Tibial nerve (tissue), 4 donors: ENCODE measurements around the gene BRI3BP. TPM values are rescaled to one million over a fixed set of nuclear protein-coding genes. Genes with fewer than 3 reads are reported as not detected.
"Not testable (repeated sequence)": the region's sequence is repeated elsewhere in the genome, so short reads cannot be mapped to it uniquely, and the experiment has no call there.

Source experiments
- DNase-seq, 2 donors: peaks; one replicate each; pipeline ENCODE4 v3.0.0-alpha.2; 2019; ENCODE audit warnings: low spot score in 2 of 2
- H3K27ac ChIP-seq, 4 donors: fragments of 200-600 bp; sonication (generic) in 3 of 4; one replicate each; pipeline ENCODE4 v1.5.1; 2017 to 2019; ENCODE audit warnings: mild to moderate bottlenecking in 1 of 4
- H3K27me3 ChIP-seq, 2 donors: fragments of 200-600 bp; sonication (generic) in 1 of 2; one replicate each; pipeline versions ENCODE4 v1.5.1 to v1.6.0; 2017 to 2019
- H3K36me3 ChIP-seq, 3 donors: fragments of 200-600 bp; sonication (generic); one replicate each; pipeline ENCODE4 v1.5.1; 2018 to 2019
- H3K4me1 ChIP-seq, 4 donors: fragments of 200-600 bp; sonication (generic) in 3 of 4; one replicate each; pipeline ENCODE4 v1.5.1; 2017 to 2019
- H3K4me3 ChIP-seq, 4 donors: fragments of 200-600 bp; sonication (generic) in 3 of 4; one replicate each; pipeline ENCODE4 v1.5.1; 2017 to 2019; ENCODE audit warnings: mild to moderate bottlenecking in 1 of 4, moderate library complexity in 1 of 4
- H3K9me3 ChIP-seq, 4 donors: fragments of 200-600 bp; sonication (generic) in 3 of 4; one replicate each; pipeline ENCODE4 v1.5.1; 2017 to 2019
- EP300 ChIP-seq, 2 donors: sonication (generic); formaldehyde crosslinking; IDR thresholded peaks; one replicate each; pipeline ENCODE4 v1.6.1; 2017; ENCODE audit warnings: antibody characterized with exemption in 2 of 2, mild to moderate bottlenecking in 1 of 2
- POLR2A ChIP-seq, 2 donors: fragments of 450-650 bp; IDR thresholded peaks; one replicate each; pipeline ENCODE4 v1.6.1; 2017; ENCODE audit warnings: antibody characterized with exemption in 2 of 2, mild to moderate bottlenecking in 2 of 2, moderate library complexity in 2 of 2
- WGBS, 2 donors: methylation state at CpG; one replicate each; pipeline ENCODE4 v1.1.5; 2018; 5-methylcytosine and 5-hydroxymethylcytosine counted together
- total RNA-seq, 4 donors: library from RNA; depleted of rRNA; stranded (reverse); fragments of >200 nt; gene quantifications; one replicate each; pipeline ENCODE4 v1.1.0, GENCODE V29; 2016
- TF ChIP-seq, protein P1 (sequence below), 5 experiments: fragments of 200-600 bp in 3 of 5; fragments of 450-650 bp in 2 of 5; sonication (generic) in 3 of 5; IDR thresholded peaks; one replicate each; pipeline ENCODE4 v1.5.1; 2016 to 2019; ENCODE audit warnings: antibody characterized with exemption in 5 of 5, mild to moderate bottlenecking in 3 of 5, moderate library complexity in 2 of 5

The BRI3BP gene
- total RNA-seq, 4 donors from 2014 or later = 3.9 to 5.7 (median 4.7) TPM

DNA sequence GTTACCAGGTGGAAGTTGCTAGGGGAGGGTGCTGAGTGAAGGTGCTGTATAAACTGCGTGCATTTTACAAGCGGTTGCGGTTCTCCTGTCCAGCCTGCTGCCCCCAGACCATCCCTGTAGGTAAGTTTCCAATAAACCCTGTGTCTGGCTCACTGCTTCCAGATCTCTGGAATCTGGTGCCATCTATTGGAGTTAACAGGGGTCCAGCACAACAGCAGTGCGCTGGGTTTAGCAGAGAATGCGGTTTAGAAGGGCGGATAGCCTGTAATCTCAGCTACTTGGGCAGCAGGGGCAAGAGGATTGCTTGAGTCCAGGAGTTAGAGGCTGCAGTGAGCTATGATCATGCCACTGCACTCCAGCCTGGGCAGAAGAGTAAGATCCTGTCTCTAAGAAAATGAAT lies 76.7 kb downstream of the BRI3BP start:
- WGBS, 2 donors = 58 to 63% methylated on average over 6 of the region's 6 CpGs
- H3K36me3 ChIP-seq = peaks cover 0 to 15% (median 0%) of the 10 kb centered on the region in 3 donors
- H3K27me3 ChIP-seq = no peaks in the 10 kb centered on the region
- no peaks in the 10 kb centered on the region for H3K9me3 ChIP-seq
- DNase-seq = no peak
- peaks cover 0 to 19% (median 7%) of the 10 kb centered on the region in 4 donors for H3K4me1 ChIP-seq
- TF ChIP-seq POLR2A (IDR thresholded peaks at IDR 0.05) (no peak), EP300 (IDR thresholded peaks at IDR 0.05) (no peak)
- TF ChIP-seq, protein P1, sequence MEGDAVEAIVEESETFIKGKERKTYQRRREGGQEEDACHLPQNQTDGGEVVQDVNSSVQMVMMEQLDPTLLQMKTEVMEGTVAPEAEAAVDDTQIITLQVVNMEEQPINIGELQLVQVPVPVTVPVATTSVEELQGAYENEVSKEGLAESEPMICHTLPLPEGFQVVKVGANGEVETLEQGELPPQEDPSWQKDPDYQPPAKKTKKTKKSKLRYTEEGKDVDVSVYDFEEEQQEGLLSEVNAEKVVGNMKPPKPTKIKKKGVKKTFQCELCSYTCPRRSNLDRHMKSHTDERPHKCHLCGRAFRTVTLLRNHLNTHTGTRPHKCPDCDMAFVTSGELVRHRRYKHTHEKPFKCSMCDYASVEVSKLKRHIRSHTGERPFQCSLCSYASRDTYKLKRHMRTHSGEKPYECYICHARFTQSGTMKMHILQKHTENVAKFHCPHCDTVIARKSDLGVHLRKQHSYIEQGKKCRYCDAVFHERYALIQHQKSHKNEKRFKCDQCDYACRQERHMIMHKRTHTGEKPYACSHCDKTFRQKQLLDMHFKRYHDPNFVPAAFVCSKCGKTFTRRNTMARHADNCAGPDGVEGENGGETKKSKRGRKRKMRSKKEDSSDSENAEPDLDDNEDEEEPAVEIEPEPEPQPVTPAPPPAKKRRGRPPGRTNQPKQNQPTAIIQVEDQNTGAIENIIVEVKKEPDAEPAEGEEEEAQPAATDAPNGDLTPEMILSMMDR (IDR thresholded peaks at IDR 0.05) = no peak
- H3K4me3 ChIP-seq = no peak overlapping the region
- no peak overlapping the region for H3K27ac ChIP-seq

- WGBS, 2 donors = 90 to 95% methylated on average over 10 to 11 of the region's 11 CpGs
- Histone ChIP-seq H3K27ac (no peak overlapping the region), H3K36me3 (peaks cover 0 to 23% (median 0%) of the 10 kb centered on the region in 3 donors), H3K4me1 (peaks cover 0 to 16% (median 4%) of the 10 kb centered on the region in 4 donors), H3K27me3 (no peaks in the 10 kb centered on the region), H3K9me3 (no peaks in the 10 kb centered on the region), H3K4me3 (no peak overlapping the region)
- no peak for DNase-seq
- TF ChIP-seq EP300 (IDR thresholded peaks at IDR 0.05) (no peak), POLR2A (IDR thresholded peaks at IDR 0.05) (no peak)
- TF ChIP-seq, protein P1 (IDR thresholded peaks at IDR 0.05) = no peak
Measured at GRCh38 chr12:125070661-125071390, 77.4 kb downstream of the BRI3BP start.

DNA sequence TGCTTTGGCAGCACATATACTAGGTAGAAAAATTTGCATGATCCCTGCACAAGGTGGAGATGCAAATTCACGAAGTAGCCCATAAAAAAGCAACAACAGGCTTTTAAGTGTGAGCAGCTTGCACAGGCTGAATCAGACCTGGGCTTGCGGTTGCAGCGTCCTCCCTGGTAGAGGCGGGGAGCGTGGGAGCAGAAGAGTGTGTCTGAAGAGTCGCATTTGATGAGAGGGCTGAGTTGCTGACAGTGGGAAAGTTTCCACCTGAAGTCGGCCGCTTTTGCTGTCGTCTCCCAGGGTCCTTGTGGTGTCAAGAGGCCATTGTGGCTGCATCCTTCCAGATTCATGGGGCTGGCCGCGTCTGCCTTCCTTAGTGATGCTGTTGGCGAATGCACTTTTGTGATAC lies 78.0 kb downstream of the BRI3BP start:
- TF ChIP-seq, protein P1 (IDR thresholded peaks at IDR 0.05) = no peak
- no peak for TF ChIP-seq EP300 (IDR thresholded peaks at IDR 0.05)
- no peak for TF ChIP-seq POLR2A (IDR thresholded peaks at IDR 0.05)
- H3K4me3 ChIP-seq = no peak overlapping the region
- WGBS, 2 donors = 89 to 96% methylated on average over 12 of the region's 12 CpGs
- H3K27me3 ChIP-seq = no peaks in the 10 kb centered on the region
- peaks cover 0 to 9% (median 0%) of the 10 kb centered on the region in 4 donors for H3K4me1 ChIP-seq
- no peak overlapping the region for H3K27ac ChIP-seq
- DNase-seq = no peak
- H3K9me3 ChIP-seq = no peaks in the 10 kb centered on the region
- peaks cover 0 to 29% (median 0%) of the 10 kb centered on the region in 3 donors for H3K36me3 ChIP-seq

DNA sequence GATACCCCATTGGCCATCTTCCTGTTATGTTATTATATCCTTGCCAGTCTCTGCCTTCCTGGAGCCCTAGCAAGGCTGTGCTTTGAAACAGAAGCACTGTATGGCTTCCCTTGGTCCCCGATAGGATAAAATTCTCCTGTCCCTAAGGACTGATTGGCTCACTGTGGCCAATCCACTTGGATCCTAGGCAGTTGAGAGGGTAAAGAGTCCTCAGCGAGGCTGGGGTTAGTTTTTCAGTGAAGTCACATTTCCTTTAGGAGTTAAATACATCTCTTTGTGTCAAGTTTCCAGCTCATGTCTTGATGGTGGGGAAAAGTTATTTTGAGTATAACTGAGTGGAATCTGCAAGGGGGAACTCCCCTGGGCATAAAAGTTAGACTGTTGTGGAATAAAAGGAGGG lies 79.1 kb downstream of the BRI3BP start:
- Histone ChIP-seq H3K4me1 (no peaks in the 10 kb centered on the region), H3K27ac (no peak overlapping the region), H3K27me3 (no peaks in the 10 kb centered on the region), H3K36me3 (peaks cover 0 to 39% (median 0%) of the 10 kb centered on the region in 3 donors), H3K9me3 (no peaks in the 10 kb centered on the region), H3K4me3 (no peak overlapping the region)
- WGBS, 2 donors = 62 to 71% methylated on average over 2 of the region's 2 CpGs
- no peak for DNase-seq
- no peak for TF ChIP-seq EP300 (IDR thresholded peaks at IDR 0.05)
- TF ChIP-seq, protein P1 (IDR thresholded peaks at IDR 0.05) = no peak
- TF ChIP-seq POLR2A (IDR thresholded peaks at IDR 0.05) = no peak

DNA sequence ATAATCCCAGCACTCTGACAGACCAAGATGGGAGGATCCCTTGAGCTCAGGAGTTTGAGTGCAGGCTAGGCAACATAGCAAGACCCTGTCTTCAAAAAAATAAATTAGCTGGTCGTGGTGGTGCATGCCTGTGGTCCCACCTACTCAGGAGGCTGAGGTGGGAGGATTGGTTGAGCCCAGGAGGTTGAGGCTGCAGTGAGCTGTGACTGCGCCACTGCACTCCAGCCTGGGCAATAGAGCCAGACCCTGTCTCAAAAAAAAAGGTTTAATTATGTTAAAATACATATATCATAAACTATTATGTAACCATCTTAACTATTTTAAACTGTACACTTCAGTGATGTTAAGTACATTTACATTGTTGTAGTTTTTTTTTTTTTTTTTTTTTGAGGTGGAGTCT lies 80.8 kb downstream of the BRI3BP start:
- H3K36me3 ChIP-seq = peaks cover 0 to 53% (median 0%) of the 10 kb centered on the region in 3 donors
- H3K4me1 ChIP-seq, H3K27ac ChIP-seq, H3K9me3 ChIP-seq, H3K4me3 ChIP-seq, DNase-seq, H3K27me3 ChIP-seq: not testable (repeated sequence)
- WGBS, 2 donors = 86 to 88% methylated on average over 2 of the region's 2 CpGs
